ENCODE results near the gene LSAMP. TPM values are rescaled to one million over a fixed set of nuclear protein-coding genes. Genes with fewer than 3 reads are reported as not detected.

Gene LSAMP
- total and polyA plus RNA-seq, 2 of the 8 experiments (the other 6 are each of a cell fraction or from before 2014, with no cell fraction given): 1.8 to 5.7 TPM

GRCh38 chr3:115930922-115931321, 514.4 kb downstream of the LSAMP start (continued):
- TF ChIP-seq E2F6 (IDR thresholded peaks at IDR 0.05) (no peak), BCL11A (IDR thresholded peaks at IDR 0.05; ENCODE audit: low read depth in 2 of 2, low read length in 2 of 2) (no peak), EZH2 (IDR thresholded peaks at IDR 0.05; ENCODE audit: low read depth, low read length, severe bottlenecking) (no peak), HDAC2 (IDR thresholded peaks at IDR 0.05; ENCODE audit: borderline replicate concordance in 1 of 2, low read depth in 2 of 2, low read length in 2 of 2) (no peak), SUZ12 (IDR thresholded peaks at IDR 0.05; ENCODE audit: low read length) (no peak), CTBP2 (IDR thresholded peaks at IDR 0.05; ENCODE audit: borderline replicate concordance, insufficient read depth, insufficient read length, low read length) (no peak), JUN (IDR thresholded peaks at IDR 0.05; ENCODE audit: low read depth, low read length) (no peak)

Measured in H1 (cell line).